ENCODE data around the gene STARD5. TPM values are rescaled to one million over a fixed set of nuclear protein-coding genes. Genes with fewer than 3 reads are reported as not detected.

STARD5 gene
- total and polyA plus RNA-seq, 2 of the 8 experiments (the other 6 are each of a cell fraction or from before 2014, with no cell fraction given): 5.5 to 10.4 TPM

DNA sequence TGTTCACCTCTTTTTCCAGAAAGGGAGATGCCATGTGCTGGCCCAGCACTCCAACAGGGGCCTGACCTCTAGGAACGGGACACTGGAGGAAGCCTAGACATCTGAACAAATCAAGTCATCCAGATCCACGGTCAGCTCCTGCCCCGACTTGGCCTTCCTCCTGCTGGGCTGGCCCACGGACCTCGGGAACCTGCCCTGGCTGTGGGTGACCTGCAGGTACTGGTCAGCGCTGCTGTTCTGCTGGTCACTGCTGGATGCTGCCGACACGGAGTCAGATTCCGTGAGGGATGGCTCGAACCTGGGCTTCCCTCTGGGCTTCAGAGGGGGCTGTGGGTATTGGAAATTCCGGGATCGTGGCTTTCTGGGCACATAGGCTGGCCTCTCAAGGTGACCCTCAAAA lies 8.4 kb upstream of the STARD5 start (continued):
- TF ChIP-seq, protein P1, sequence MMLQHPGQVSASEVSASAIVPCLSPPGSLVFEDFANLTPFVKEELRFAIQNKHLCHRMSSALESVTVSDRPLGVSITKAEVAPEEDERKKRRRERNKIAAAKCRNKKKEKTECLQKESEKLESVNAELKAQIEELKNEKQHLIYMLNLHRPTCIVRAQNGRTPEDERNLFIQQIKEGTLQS (IDR thresholded peaks at IDR 0.05; ENCODE audit: insufficient read depth, low read depth, low read length): no peak
- TF ChIP-seq TCF12 (IDR thresholded peaks at IDR 0.05; ENCODE audit: low read depth, low read length): no peak
- TF ChIP-seq KDM5A (IDR thresholded peaks at IDR 0.05; ENCODE audit: low read length): no peak
- no peak for TF ChIP-seq RBBP5 (IDR thresholded peaks at IDR 0.05; ENCODE audit: borderline replicate concordance, low read depth, low read length)
- TF ChIP-seq EGR1 (IDR thresholded peaks at IDR 0.05; ENCODE audit: borderline replicate concordance, low read depth, low read length): no peak
- TF ChIP-seq CHD1 (IDR thresholded peaks at IDR 0.05; ENCODE audit: low read depth, low read length): no peak

Measured in H1 (cell line).